Liver (tissue), 9 donors: Measurements from ENCODE around the gene PAX5. TPM values are rescaled to one million over a fixed set of nuclear protein-coding genes. Genes with fewer than 3 reads are reported as not detected.

Experiments
- DNase-seq: peaks from one replicate; pipeline ENCODE4 v3.0.0-alpha.2; 2017; ENCODE audit warnings: low spot score
- H3K27ac ChIP-seq, 2 donors: one replicate each; pipeline ENCODE4 v1.7.0; 2013; ENCODE audit warnings: inconsistent platforms in 2 of 2, low read length in 2 of 2, control low read depth in 1 of 2, low read depth in 1 of 2, mild to moderate bottlenecking in 1 of 2
- H3K27me3 ChIP-seq, 4 donors: one replicate each; pipeline versions ENCODE4 v1.6.1 to v1.7.0; 2013; ENCODE audit warnings: low read length in 3 of 4, inconsistent platforms in 1 of 4, mild to moderate bottlenecking in 1 of 4, moderate library complexity in 1 of 4; ENCODE audit not compliant: control insufficient read depth in 4 of 4, insufficient read depth in 4 of 4
- H3K36me3 ChIP-seq, 4 donors: one replicate each; pipeline versions ENCODE4 v1.6.1 to v1.7.0; 2013; ENCODE audit warnings: low read length in 3 of 4, mild to moderate bottlenecking in 3 of 4, low read depth in 1 of 4, moderate library complexity in 1 of 4; ENCODE audit not compliant: control insufficient read depth in 4 of 4, insufficient read depth in 3 of 4
- H3K4me1 ChIP-seq, 4 donors: one replicate each; pipeline versions ENCODE4 v1.6.1 to v1.7.0; 2013; ENCODE audit warnings: low read length in 3 of 4, mild to moderate bottlenecking in 3 of 4, moderate library complexity in 1 of 4; ENCODE audit not compliant: control insufficient read depth in 4 of 4, insufficient read depth in 4 of 4
- H3K4me3 ChIP-seq, 3 donors: one replicate each; pipeline versions ENCODE4 v1.6.1 to v1.7.0; 2013; ENCODE audit warnings: low read length in 3 of 3, control low read depth in 1 of 3, low read depth in 1 of 3, mild to moderate bottlenecking in 1 of 3
- H3K9ac ChIP-seq, 2 donors: one replicate each; pipeline ENCODE4 v1.7.0; 2013; ENCODE audit warnings: low read length in 2 of 2, mild to moderate bottlenecking in 2 of 2, moderate library complexity in 2 of 2, control low read depth in 1 of 2, low read depth in 1 of 2
- H3K9me3 ChIP-seq, 4 donors: one replicate each; pipeline versions ENCODE4 v1.6.1 to v1.7.0; 2013; ENCODE audit warnings: low read length in 3 of 4; ENCODE audit not compliant: control insufficient read depth in 4 of 4
- EGR1 ChIP-seq, 2 donors: IDR thresholded peaks; 2 replicates each; pipeline ENCODE4 v1.6.1; 2016 to 2018; ENCODE audit warnings: antibody characterized with exemption in 2 of 2, low read depth in 2 of 2
- FOXA1 ChIP-seq: IDR thresholded peaks from 2 replicates; pipeline ENCODE4 v1.6.1; 2016; ENCODE audit warnings: antibody characterized with exemption
- FOXA2 ChIP-seq: IDR thresholded peaks from 2 replicates; pipeline ENCODE4 v1.6.1; 2016; ENCODE audit warnings: antibody characterized with exemption
- GABPA ChIP-seq, 2 donors: IDR thresholded peaks in 1 of 2; conservative IDR thresholded peaks in 1 of 2; 2 replicates each; pipeline ENCODE4 v1.6.1; 2016; ENCODE audit warnings: antibody characterized with exemption in 2 of 2, mild to moderate bottlenecking in 1 of 2, moderate library complexity in 1 of 2
- NR2F2 ChIP-seq: IDR thresholded peaks from 2 replicates; pipeline ENCODE4 v1.6.1; 2016; ENCODE audit warnings: antibody characterized with exemption
- RAD21 ChIP-seq, 2 donors: IDR thresholded peaks; 2 replicates each; pipeline ENCODE4 v1.6.1; 2016; ENCODE audit warnings: antibody characterized with exemption in 2 of 2, mild to moderate bottlenecking in 2 of 2
- RXRA ChIP-seq, 2 donors: IDR thresholded peaks; 2 replicates each; pipeline ENCODE4 v1.6.1; 2017 to 2018; ENCODE audit warnings: antibody characterized with exemption in 2 of 2, mild to moderate bottlenecking in 1 of 2
- SP1 ChIP-seq: IDR thresholded peaks from 2 replicates; pipeline ENCODE4 v1.6.1; 2018; ENCODE audit warnings: antibody characterized with exemption, mild to moderate bottlenecking
- TAF1 ChIP-seq: conservative IDR thresholded peaks from 2 replicates; pipeline ENCODE4 v1.6.1; 2016; ENCODE audit warnings: antibody characterized with exemption, mild to moderate bottlenecking
- WGBS: extraction: QIAGEN DNeasy Blood & Tissue Kit; methylation state at CpG from one replicate; pipeline ENCODE4 v1.1.7; 2013; 5-methylcytosine and 5-hydroxymethylcytosine counted together
- polyA plus RNA-seq, 2 donors: library from polyadenylated mRNA; stranded (reverse) in 1 of 2; unstranded in 1 of 2; fragments of 200-250 nt in 1 of 2; fragments of >200 nt in 1 of 2; fragmentation: Nextera tagmentation in 1 of 2; extraction: Ambion mirVana in 1 of 2; gene quantifications; one replicate each; pipeline versions ENCODE4 v1.2.1 to v1.2.3, GENCODE V29; 2013 to 2015
- total RNA-seq, 2 donors: library from RNA; depleted of rRNA; stranded (reverse); fragments of >200 nt; gene quantifications; one replicate each; pipeline ENCODE4 v1.2.3, GENCODE V29; 2014
- TF ChIP-seq, protein P1 (sequence below): IDR thresholded peaks from 2 replicates; pipeline ENCODE4 v1.6.1; 2016; ENCODE audit warnings: antibody characterized with exemption
- TF ChIP-seq, protein P2 (sequence below): fragments of 150-350 bp; IDR thresholded peaks from 2 replicates; pipeline ENCODE4 v1.5.1; 2017; ENCODE audit warnings: improper control_type of control experiment, low read depth, low read length; ENCODE audit not compliant: missing input control
- TF ChIP-seq, protein P3 (sequence below): IDR thresholded peaks from 2 replicates; pipeline ENCODE4 v1.6.1; 2016; ENCODE audit warnings: antibody characterized with exemption
- TF ChIP-seq, protein P4 (sequence below): IDR thresholded peaks from 2 replicates; pipeline ENCODE4 v1.6.1; 2016; ENCODE audit warnings: antibody characterized with exemption
- donor health status: healthy.
- donor health status: healthy.
- donor health status: healthy.
- donor health status: healthy.
- donor health status: healthy.

PAX5 gene
- total and polyA plus RNA-seq, 4 donors = 0.05 to 2.7 (median 0.11) TPM

DNA sequence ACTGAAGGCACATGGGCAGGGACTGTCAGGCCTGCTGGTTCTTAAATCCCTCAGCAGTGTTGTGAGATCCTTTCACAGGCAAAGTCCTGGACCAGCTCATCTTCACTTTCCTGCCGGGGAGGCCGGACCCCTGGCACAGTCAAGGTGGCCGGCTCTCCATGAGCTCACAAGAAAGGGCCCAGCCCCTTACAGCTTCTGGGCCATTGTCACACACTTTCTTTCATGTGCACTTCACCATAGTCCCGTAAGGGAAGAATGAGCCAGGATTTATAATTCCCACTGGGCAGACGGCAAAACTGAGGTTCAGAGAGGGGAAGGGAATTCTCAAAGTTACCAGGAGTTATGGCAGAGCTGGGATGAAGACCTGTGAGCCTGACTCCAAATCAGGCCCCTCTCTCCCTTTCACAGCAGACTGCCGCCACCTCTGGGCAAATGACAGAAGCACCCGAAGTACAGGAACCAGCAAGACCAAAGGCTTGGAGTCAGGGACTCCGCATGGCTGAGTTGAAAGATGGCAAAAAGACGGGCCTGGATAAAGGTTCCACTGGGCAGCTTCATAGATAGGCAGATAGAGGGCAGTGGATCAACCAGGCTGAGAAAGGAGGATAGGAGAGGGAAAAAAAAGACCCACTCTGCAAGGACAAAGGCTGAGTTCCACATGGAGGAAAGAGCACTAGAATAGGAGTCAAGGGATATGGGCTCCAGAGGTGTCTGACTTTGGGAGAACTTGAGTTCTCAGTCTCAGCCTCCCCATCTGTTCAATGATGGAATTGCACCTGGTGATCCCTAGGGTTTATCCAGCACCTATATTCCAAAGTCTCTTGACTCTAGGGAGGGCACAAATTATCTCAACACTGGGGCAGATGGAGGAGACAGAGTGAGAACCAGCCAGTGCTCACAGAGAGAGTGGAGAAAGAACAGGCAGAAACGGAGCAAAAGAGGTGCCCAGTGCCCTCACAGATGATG, 128.7 kb downstream of the PAX5 start:
- no peaks in the 10 kb centered on the region for H3K36me3 ChIP-seq
- H3K4me3 ChIP-seq = no peak overlapping the region
- 80% methylated on average over 10 of the region's 10 CpGs for WGBS
- TF ChIP-seq GABPA (IDR thresholded peaks at IDR 0.05 in 1 of 2, conservative IDR thresholded peaks at IDR 0.05 in 1 of 2) (no peak), FOXA1 (no peak), FOXA2 (no peak)
- H3K27me3 ChIP-seq = peaks cover 0 to 3% (median 1%) of the 10 kb centered on the region in 4 donors
- H3K9ac ChIP-seq = no peak overlapping the region
- H3K4me1 ChIP-seq = no peaks in the 10 kb centered on the region
- H3K27ac ChIP-seq = no peak overlapping the region
- no peaks in the 10 kb centered on the region for H3K9me3 ChIP-seq
- DNase-seq = no peak

DNA sequence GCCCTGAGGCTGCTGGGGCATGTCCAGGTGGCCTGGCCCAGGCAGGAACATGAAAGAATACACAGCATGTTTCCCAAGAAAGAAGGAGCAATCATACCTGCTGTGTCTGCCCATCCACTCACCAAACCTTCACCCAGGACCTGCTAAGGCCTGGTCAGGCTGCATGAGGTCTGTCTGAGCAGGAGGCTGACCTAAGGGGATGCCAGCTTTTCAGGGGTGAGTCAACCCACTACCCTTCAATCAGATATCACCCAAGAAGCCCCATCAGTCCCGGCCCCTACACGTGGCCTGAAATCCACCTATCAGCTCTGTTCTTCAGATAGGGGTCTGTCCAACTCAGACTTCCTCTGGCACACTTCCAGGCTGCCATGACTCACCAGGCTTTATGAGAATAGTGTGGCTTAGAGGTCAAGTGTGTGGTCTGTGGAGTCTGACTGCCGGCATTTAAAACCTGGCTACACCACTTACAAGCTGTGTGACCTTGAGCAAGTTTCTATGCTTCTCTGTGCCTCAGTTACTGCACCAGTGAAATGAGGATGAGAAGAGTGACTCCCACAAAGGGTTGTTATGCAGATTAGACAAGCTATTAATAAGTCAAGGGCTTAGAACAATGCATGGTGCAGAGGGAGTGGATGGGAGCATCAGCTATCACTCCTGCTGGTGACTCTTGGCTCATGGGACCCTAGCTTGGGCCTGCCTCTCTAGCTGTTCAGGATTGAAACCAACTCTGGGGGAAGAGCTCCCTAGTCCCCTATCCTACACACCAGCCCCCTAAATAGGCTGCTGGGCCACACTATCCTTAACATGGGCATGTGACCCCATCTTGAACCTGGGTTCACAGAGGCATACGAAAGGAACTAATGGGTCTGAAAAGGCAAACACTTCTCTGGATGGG, 130.3 kb downstream of the PAX5 start:
- 70% methylated on average over 4 of the region's 4 CpGs for WGBS
- Histone ChIP-seq H3K27ac (no peak overlapping the region), H3K36me3 (no peaks in the 10 kb centered on the region), H3K9ac (no peak overlapping the region), H3K27me3 (peaks cover 0 to 3% (median 0%) of the 10 kb centered on the region in 4 donors), H3K4me3 (no peak overlapping the region), H3K9me3 (no peaks in the 10 kb centered on the region), H3K4me1 (no peaks in the 10 kb centered on the region)
- TF ChIP-seq EGR1 (IDR thresholded peaks at IDR 0.05; ENCODE audit: low read depth in 2 of 2) (no peak), RAD21 (IDR thresholded peaks at IDR 0.05) (no peak), TAF1 (no peak), NR2F2 (no peak), RXRA (IDR thresholded peaks at IDR 0.05) (no peak), SP1 (no peak)
- TF ChIP-seq, protein P1, sequence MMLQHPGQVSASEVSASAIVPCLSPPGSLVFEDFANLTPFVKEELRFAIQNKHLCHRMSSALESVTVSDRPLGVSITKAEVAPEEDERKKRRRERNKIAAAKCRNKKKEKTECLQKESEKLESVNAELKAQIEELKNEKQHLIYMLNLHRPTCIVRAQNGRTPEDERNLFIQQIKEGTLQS = no peak
- TF ChIP-seq, protein P2, sequence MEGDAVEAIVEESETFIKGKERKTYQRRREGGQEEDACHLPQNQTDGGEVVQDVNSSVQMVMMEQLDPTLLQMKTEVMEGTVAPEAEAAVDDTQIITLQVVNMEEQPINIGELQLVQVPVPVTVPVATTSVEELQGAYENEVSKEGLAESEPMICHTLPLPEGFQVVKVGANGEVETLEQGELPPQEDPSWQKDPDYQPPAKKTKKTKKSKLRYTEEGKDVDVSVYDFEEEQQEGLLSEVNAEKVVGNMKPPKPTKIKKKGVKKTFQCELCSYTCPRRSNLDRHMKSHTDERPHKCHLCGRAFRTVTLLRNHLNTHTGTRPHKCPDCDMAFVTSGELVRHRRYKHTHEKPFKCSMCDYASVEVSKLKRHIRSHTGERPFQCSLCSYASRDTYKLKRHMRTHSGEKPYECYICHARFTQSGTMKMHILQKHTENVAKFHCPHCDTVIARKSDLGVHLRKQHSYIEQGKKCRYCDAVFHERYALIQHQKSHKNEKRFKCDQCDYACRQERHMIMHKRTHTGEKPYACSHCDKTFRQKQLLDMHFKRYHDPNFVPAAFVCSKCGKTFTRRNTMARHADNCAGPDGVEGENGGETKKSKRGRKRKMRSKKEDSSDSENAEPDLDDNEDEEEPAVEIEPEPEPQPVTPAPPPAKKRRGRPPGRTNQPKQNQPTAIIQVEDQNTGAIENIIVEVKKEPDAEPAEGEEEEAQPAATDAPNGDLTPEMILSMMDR = no peak
- no peak for DNase-seq

DNA sequence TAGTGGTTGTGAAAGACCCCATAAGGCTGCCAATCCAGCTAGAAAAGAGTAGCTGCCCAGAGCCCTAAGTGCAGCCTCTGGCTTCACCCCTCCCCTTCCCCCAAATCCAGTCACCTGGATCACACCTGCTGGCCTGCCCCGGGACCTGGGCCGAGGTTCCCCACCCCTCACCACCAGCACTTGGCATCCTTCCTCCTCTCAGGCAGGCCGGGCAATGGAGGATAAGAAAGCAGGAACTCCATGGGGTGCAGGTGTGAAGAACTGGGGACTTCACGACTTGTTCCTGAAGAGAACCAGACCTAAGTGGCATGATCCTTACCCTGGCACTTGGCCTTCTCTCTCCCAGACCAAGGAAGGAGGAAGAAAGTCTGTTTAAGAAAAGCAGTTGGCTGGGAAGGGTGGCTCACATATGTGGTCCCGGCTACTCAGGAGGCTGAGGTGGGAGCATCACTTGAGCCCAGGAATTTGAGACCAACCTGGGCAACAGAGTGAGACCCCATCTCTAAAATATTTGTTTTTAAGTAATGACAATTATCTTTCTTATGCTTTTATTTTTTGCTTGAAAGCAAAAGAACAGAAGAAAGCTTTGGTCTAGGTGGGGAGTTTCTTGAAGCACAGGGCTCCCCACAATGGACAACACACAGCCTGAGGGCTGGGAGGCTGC, 131.1 kb downstream of the PAX5 start:
- Histone ChIP-seq H3K27me3 (peaks cover 0 to 3% (median 0%) of the 10 kb centered on the region in 4 donors), H3K9ac (no peak overlapping the region), H3K36me3 (no peaks in the 10 kb centered on the region), H3K4me1 (no peaks in the 10 kb centered on the region), H3K4me3 (no peak overlapping the region), H3K9me3 (no peaks in the 10 kb centered on the region), H3K27ac (no peak overlapping the region)
- WGBS = 56% methylated on average over 5 of the region's 5 CpGs
- DNase-seq = no peak
- no peak for TF ChIP-seq SP1
- TF ChIP-seq TAF1 = no peak
- TF ChIP-seq, protein P3, sequence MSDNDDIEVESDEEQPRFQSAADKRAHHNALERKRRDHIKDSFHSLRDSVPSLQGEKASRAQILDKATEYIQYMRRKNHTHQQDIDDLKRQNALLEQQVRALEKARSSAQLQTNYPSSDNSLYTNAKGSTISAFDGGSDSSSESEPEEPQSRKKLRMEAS = no peak
- TF ChIP-seq, protein P4, sequence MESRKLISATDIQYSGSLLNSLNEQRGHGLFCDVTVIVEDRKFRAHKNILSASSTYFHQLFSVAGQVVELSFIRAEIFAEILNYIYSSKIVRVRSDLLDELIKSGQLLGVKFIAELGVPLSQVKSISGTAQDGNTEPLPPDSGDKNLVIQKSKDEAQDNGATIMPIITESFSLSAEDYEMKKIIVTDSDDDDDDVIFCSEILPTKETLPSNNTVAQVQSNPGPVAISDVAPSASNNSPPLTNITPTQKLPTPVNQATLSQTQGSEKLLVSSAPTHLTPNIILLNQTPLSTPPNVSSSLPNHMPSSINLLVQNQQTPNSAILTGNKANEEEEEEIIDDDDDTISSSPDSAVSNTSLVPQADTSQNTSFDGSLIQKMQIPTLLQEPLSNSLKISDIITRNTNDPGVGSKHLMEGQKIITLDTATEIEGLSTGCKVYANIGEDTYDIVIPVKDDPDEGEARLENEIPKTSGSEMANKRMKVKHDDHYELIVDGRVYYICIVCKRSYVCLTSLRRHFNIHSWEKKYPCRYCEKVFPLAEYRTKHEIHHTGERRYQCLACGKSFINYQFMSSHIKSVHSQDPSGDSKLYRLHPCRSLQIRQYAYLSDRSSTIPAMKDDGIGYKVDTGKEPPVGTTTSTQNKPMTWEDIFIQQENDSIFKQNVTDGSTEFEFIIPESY = no peak
- TF ChIP-seq NR2F2 = no peak
